Muscle of leg (tissue), 11 donors: ENCODE data around the gene HNRNPD. TPM values are rescaled to one million over a fixed set of nuclear protein-coding genes. Genes with fewer than 3 reads are reported as not detected.
"Not testable (repeated sequence)": the region's sequence is repeated elsewhere in the genome, so short reads cannot be mapped to it uniquely, and the experiment has no call there.

Source experiments
- DNase-seq: peaks from one replicate; pipeline ENCODE4 v3.0.0; 2013
- H3K27ac ChIP-seq: one replicate; pipeline ENCODE4 v1.5.1; 2013; ENCODE audit warnings: mild to moderate bottlenecking, low read length, control low read depth
- H3K27me3 ChIP-seq: one replicate; pipeline ENCODE4 v1.6.1; 2013; ENCODE audit warnings: low read length; ENCODE audit not compliant: control insufficient read depth, insufficient read depth
- H3K36me3 ChIP-seq: one replicate; pipeline ENCODE4 v1.6.1; 2013; ENCODE audit warnings: low read length; ENCODE audit not compliant: control insufficient read depth, insufficient read depth
- H3K4me1 ChIP-seq: one replicate; pipeline ENCODE4 v1.6.1; 2013; ENCODE audit warnings: low read length; ENCODE audit not compliant: control insufficient read depth, insufficient read depth
- H3K4me3 ChIP-seq: one replicate; pipeline ENCODE4 v1.5.1; 2013; ENCODE audit warnings: low read length, control low read depth
- H3K9me3 ChIP-seq: replicated peaks from 2 replicates; pipeline ENCODE4 v1.6.1; 2013; ENCODE audit warnings: low read depth, low read length; ENCODE audit not compliant: control insufficient read depth
- WGBS: methylation state at CpG from one replicate; pipeline ENCODE4 v1.1.5; 2013; ENCODE audit warnings: missing lambda C conversion rate; ENCODE audit not compliant: insufficient coverage; 5-methylcytosine and 5-hydroxymethylcytosine counted together
- polyA plus RNA-seq, 8 donors: library from polyadenylated mRNA; unstranded; fragments of 120-200 nt; gene quantifications; one replicate each; pipeline versions ENCODE4 v1.2.1 to v1.2.3, GENCODE V29; 2013; ENCODE audit warnings: inconsistent platforms in 1 of 8, low replicate concordance in 1 of 8; ENCODE audit not compliant: insufficient read length in 8 of 8, insufficient read depth in 1 of 8
- total RNA-seq: library from RNA; stranded (reverse); fragments of 120-200 nt; gene quantifications from one replicate; pipeline ENCODE4 v1.2.4, GENCODE V29; 2013

Gene HNRNPD
- total and polyA plus RNA-seq, 9 donors: 53.6 to 407 (median 308) TPM

DNA sequence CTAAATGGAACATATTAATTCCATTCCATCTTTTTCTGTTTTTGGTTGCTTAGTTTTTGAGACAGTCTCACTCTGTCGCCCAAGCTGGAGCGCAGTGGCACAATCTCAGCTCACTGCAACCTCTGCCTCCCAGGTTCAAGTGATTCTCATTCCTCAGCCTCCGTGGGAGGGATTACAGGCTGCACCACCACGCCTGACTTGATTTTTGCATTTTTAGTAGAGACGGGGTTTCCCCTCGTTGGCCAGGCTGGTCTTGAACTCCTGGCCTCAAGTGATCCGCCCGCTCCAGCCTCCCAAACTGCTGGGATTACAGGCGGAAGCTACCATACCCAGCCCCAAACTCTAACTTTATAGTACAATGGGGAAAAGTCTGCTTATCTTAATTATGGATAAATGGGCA is 11.2 kb downstream of the HNRNPD start:
- Histone ChIP-seq H3K27me3 (no peaks in the 10 kb centered on the region), H3K4me1 (peaks cover 2% of the 10 kb centered on the region), H3K4me3 (no peak overlapping the region), H3K27ac (no peak overlapping the region), H3K36me3 (peaks cover 12% of the 10 kb centered on the region), H3K9me3 (no peaks in the 10 kb centered on the region)
- no peak for DNase-seq
- 64% methylated on average over 5 of the region's 9 CpGs for whole genome bisulfite sequencing

DNA sequence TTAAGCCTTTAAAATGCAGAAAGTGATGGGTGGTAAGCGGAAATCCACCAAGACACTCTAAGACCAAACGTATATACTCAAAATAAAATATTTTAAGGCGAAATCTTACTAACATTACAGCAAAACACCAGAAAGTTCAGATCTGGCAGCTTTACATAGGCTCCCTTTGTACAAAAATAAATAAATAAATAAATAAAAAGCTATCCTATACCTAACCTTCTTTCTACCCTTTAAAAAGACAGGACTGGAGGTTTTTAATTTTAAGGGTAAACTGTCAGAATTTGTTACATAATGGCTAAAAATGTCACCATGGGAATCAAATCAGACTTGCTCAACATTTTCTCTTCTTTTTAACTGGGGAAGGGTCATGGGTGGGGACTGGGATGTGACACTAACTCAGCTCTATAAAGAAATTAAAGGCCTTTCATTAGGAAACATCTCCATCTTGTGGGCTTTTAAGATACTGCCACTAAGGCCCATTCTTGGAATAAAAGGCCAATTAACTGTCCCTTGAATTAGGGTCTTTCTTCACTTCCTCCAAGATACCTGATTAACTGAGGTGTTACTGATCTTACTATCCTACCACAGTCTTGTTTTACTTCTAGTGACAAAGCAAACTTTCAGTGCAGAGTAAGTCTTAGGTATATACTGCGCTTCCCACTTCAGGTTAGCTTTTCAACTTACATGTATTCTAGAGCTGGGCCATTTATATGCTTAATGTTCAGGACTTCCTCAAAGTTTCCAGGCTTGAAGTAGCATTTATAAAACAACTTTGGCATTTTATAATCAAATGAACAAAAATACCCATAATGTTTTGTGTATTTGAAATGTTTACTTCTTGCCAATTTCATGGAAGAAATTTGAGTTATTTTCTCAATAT is 13.3 kb downstream of the HNRNPD start:
- Histone ChIP-seq H3K27me3 (no peaks in the 10 kb centered on the region), H3K27ac (no peak overlapping the region), H3K36me3 (peaks cover 15% of the 10 kb centered on the region), H3K4me1 (peaks cover 2% of the 10 kb centered on the region), H3K4me3 (no peak overlapping the region), H3K9me3 (no peaks in the 10 kb centered on the region)
- DNase-seq: peak; percentile 31
- no CpG with 5 or more reads among the region's 4 CpGs for WGBS

- DNase-seq: no peak
- H3K9me3 ChIP-seq: no peaks in the 10 kb centered on the region
- peaks cover 21% of the 10 kb centered on the region for H3K36me3 ChIP-seq
- peaks cover 2% of the 10 kb centered on the region for H3K4me1 ChIP-seq
- no peaks in the 10 kb centered on the region for H3K27me3 ChIP-seq
- no peak overlapping the region for H3K4me3 ChIP-seq
- H3K27ac ChIP-seq: no peak overlapping the region
Measured at GRCh38 chr4:82358847-82359246, 14.9 kb downstream of the HNRNPD start.

DNA sequence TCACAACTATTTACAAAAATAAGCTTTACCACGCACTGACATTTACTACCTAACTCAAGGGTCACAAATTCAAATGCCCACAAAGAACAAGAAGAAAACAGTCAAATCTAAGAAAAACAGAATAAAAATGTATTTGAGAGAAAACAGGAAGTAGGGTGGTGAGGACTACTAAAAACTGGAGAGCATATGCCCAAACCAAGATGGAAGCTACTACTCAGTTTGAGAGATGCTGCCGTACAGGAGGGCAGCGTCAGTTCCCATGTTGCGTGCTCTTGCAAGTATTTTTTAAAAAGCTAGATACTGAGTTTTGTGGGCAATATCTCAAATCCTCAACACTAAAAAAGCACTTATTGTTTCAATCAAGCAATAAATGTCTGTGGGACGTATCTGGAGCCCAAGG is 16.2 kb downstream of the HNRNPD start:
- peaks cover 1% of the 10 kb centered on the region for H3K4me1 ChIP-seq
- no peak for DNase-seq
- H3K4me3 ChIP-seq: no peak overlapping the region
- no peaks in the 10 kb centered on the region for H3K9me3 ChIP-seq
- H3K27me3 ChIP-seq: no peaks in the 10 kb centered on the region
- no peak overlapping the region for H3K27ac ChIP-seq
- WGBS: no CpG with 5 or more reads among the region's 5 CpGs
- H3K36me3 ChIP-seq: peaks cover 22% of the 10 kb centered on the region

GRCh38 chr4:82354788-82355187 is 19.0 kb downstream of the HNRNPD start:
- Histone ChIP-seq H3K27me3 (no peaks in the 10 kb centered on the region), H3K9me3 (no peaks in the 10 kb centered on the region), H3K36me3 (peaks cover 32% of the 10 kb centered on the region), H3K4me1 (no peaks in the 10 kb centered on the region), H3K27ac (no peak overlapping the region), H3K4me3 (no peak overlapping the region)
- 94% methylated on average over 11 of the region's 11 CpGs for WGBS
- DNase-seq: no peak

DNA sequence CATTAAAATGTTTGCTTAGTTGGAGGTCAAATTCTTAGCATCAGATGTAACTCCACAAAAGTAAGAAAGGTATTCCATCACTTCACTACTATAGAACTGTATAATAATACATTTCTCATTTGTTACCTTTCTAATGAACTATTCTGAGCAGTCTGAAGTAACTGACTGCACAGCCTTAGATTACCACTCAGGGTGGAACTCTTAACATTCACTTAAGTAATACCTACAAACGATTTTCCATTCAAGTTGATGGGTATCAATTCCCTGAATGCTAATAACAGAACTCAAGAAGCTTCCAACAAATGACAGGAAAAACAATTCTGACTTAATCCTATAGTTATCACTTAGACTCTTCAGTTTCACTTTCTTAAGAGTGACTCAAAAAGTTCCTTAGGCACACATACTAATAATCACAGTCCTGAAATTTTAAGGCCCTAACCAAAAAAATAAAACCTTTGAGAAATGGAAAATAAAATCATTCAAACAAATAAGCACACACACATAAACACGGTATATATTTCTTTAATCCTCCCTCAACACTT is 20.9 kb downstream of the HNRNPD start:
- no peaks in the 10 kb centered on the region for H3K9me3 ChIP-seq
- no peak overlapping the region for H3K4me3 ChIP-seq
- WGBS: 17% methylated on average over 1 of the region's 2 CpGs
- no peak overlapping the region for H3K27ac ChIP-seq
- no peaks in the 10 kb centered on the region for H3K27me3 ChIP-seq
- H3K4me1 ChIP-seq: no peaks in the 10 kb centered on the region
- H3K36me3 ChIP-seq: peaks cover 44% of the 10 kb centered on the region
- DNase-seq: no peak

GRCh38 chr4:82352118-82352824 is 21.5 kb downstream of the HNRNPD start:
- no peak for DNase-seq
- Histone ChIP-seq H3K36me3 (peaks cover 41% of the 10 kb centered on the region), H3K27me3 (no peaks in the 10 kb centered on the region), H3K27ac (no peak overlapping the region), H3K4me1 (no peaks in the 10 kb centered on the region), H3K4me3 (no peak overlapping the region), H3K9me3 (no peaks in the 10 kb centered on the region)
- no CpG with 5 or more reads among the region's 6 CpGs for WGBS

DNA sequence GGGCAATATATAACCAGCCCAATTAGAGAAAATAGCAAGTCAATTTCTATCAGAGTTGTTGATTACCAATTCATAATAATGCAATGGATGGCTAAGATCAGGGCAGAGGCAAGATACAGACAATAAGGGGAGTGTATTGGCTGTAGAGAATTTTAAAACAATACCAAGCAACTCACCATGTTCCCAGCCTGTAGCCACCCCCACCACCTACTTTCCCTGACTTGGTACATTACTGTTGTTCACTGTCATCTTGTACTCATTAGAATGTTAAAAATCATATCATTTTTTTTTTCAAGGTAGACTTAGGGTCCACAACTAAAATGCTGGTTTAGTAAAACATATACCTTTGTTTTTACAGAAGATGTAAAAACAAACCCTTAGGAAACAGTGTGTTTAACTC is 27.7 kb downstream of the HNRNPD start:
- Histone ChIP-seq H3K9me3 (no peaks in the 10 kb centered on the region), H3K4me3 (no peak overlapping the region), H3K27ac (no peak overlapping the region), H3K27me3 (no peaks in the 10 kb centered on the region), H3K4me1 (no peaks in the 10 kb centered on the region), H3K36me3 (peaks cover 20% of the 10 kb centered on the region)
- DNase-seq: no peak

DNA sequence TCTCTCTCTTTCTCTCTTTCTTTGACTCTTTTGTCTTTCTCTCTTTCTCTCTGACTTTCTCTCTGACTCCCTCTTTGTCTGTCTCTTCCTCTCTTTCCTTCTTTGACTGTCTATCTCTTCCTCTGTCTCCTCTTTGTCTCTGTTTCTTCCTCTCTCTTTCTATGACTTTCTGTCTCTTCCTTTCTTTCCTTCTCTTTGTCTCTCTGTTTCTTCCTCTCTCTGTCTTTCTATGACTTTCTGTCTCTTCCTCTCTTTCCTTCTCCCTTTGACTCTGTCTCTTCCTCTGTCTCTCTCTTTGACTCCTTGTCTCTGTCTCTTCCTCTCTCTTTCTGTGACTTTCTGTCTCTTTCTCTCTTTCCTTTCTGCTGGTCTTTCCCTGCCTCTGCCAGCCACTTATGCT is 38.7 kb downstream of the HNRNPD start:
- Histone ChIP-seq H3K4me3 (no peak overlapping the region), H3K27me3 (no peaks in the 10 kb centered on the region), H3K27ac (no peak overlapping the region), H3K4me1 (no peaks in the 10 kb centered on the region), H3K36me3 (no peaks in the 10 kb centered on the region), H3K9me3 (peaks cover 4% of the 10 kb centered on the region)
- DNase-seq: no peak

- DNase-seq, H3K27ac ChIP-seq, H3K4me1 ChIP-seq, H3K27me3 ChIP-seq, H3K36me3 ChIP-seq, H3K9me3 ChIP-seq, H3K4me3 ChIP-seq: not testable (repeated sequence)
- 95% methylated on average over 9 of the region's 9 CpGs for WGBS
Measured at GRCh38 chr4:82333641-82334040, 40.1 kb downstream of the HNRNPD start.
